Heart left ventricle (tissue), 16 donors: ENCODE measurements around the gene KCNH3. TPM values are rescaled to one million over a fixed set of nuclear protein-coding genes. Genes with fewer than 3 reads are reported as not detected.
A peak's percentile ranks its signal among the peaks of the same experiment; 100 is the strongest.

Experiments used
- ATAC-seq, 4 donors: fragments of 200-7000 bp; cut with Tn5 transposase; one replicate each; pipeline ENCODE4 v1.9.1; 2020 to 2022; ENCODE audit warnings: moderate library complexity in 4 of 4, mild to moderate bottlenecking in 3 of 4, moderate number of reproducible peaks in 1 of 4
- DNase-seq, 5 donors: peaks; one replicate each; pipeline ENCODE4 v3.0.0-alpha.2; 2020
- H3K27ac ChIP-seq, 12 donors: fragments of 200-600 bp; sonication (generic) in 4 of 12; one replicate each; pipeline versions ENCODE4 v1.5.0 to v1.8.0; 2016 to 2022; ENCODE audit warnings: mild to moderate bottlenecking in 2 of 12
- H3K27me3 ChIP-seq, 9 donors: fragments of 200-600 bp; sonication (generic) in 2 of 9; one replicate each; pipeline versions ENCODE4 v1.5.1 to v1.8.0; 2016 to 2022; ENCODE audit warnings: mild to moderate bottlenecking in 3 of 9
- H3K36me3 ChIP-seq, 9 donors: fragments of 200-600 bp; sonication (generic) in 2 of 9; one replicate each; pipeline versions ENCODE4 v1.5.0 to v1.8.0; 2018 to 2022; ENCODE audit warnings: mild to moderate bottlenecking in 2 of 9
- H3K4me1 ChIP-seq, 12 donors: fragments of 200-600 bp; sonication (generic) in 4 of 12; one replicate each; pipeline versions ENCODE4 v1.5.0 to v1.8.0; 2016 to 2022; ENCODE audit warnings: mild to moderate bottlenecking in 3 of 12
- H3K4me3 ChIP-seq, 12 donors: fragments of 200-600 bp; sonication (generic) in 4 of 12; one replicate each; pipeline versions ENCODE4 v1.5.0 to v1.8.0; 2017 to 2022; ENCODE audit warnings: mild to moderate bottlenecking in 9 of 12, moderate library complexity in 4 of 12
- H3K9me3 ChIP-seq, 12 donors: fragments of 200-600 bp; sonication (generic) in 4 of 12; one replicate each; pipeline versions ENCODE4 v1.5.0 to v1.8.0; 2016 to 2022; ENCODE audit warnings: mild to moderate bottlenecking in 1 of 12
- CTCF ChIP-seq, 12 donors: fragments of 200-600 bp; sonication (generic) in 4 of 12; IDR thresholded peaks; one replicate each; pipeline versions ENCODE4 v1.5.0 to v1.8.0; 2018 to 2022; ENCODE audit warnings: antibody characterized with exemption in 12 of 12, mild to moderate bottlenecking in 5 of 12
- POLR2A ChIP-seq, 2 donors: fragments of 450-650 bp; IDR thresholded peaks; one replicate each; pipeline ENCODE4 v1.6.1; 2017; ENCODE audit warnings: antibody characterized with exemption in 2 of 2, mild to moderate bottlenecking in 2 of 2, moderate library complexity in 2 of 2
- WGBS, 4 donors: extraction: QIAGEN DNeasy Blood & Tissue Kit in 2 of 4; methylation state at CpG; one replicate each; pipeline versions ENCODE4 v1.1.5 to v1.1.7; 2013 to 2018; 5-methylcytosine and 5-hydroxymethylcytosine counted together
- intact Hi-C, 10 donors: fragments of 100-400 bp; cut with DNase I; formaldehyde crosslinking; loops; one replicate each; pipeline versions ENCODE4 v1.11.1 to v1.14.2; 2022
- long read RNA-seq, 3 donors: library from polyadenylated mRNA; unstranded; transcript quantifications; one replicate each; pipeline ENCODE4 v2.0.0, GENCODE V29; 2020 to 2021
- polyA plus RNA-seq, 2 donors: library from polyadenylated mRNA; stranded (reverse); fragments of 200-250 nt; gene quantifications; one replicate each; pipeline ENCODE4 v1.2.3, GENCODE V29; 2013
- total RNA-seq, 9 donors: library from RNA; depleted of rRNA in 2 of 9; stranded (reverse); fragments of >200 nt in 2 of 9; fragmentation: NEBNext Ultra II Directional in 3 of 9; extraction: Animal tissue kit (Norgen Biotek cat#: 25700) in 3 of 9; gene quantifications; one replicate each; pipeline versions ENCODE4 v1.1.0 to v1.2.4, GENCODE V29; 2016 to 2023
- donor health status: ischemic (EF 13 %, LVEDD 7.1; RV severe dilation, severe dysfunction).
- donor health status: healthy with polysubstance abuse.
- donor health status: DM: no; HTN: yes; CAD: no.
- donor health status: DM: no; HTN: no; CAD: no.
- donor health status: ischemic (EF 25% LVEDD 6.9; RV normal size, moderate dysfunction).
- donor health status: ischemic (EF 25% LVEDD 5.7; RV mildly dilated, moderate dysfunction).
- donor health status: healthy.
- donor health status: DM: yes; HTN: yes; CAD: no.
- donor health status: ischemic (EF 35%, LVEDD 5.7; RV mildly dilated, moderate dysfunction).
- donor health status: nonischemic (EF 11% LVEDD 7.7; RV severe dilation, severe dysfunction).
- donor health status: DM: yes; HTN: yes; CAD: no.
- donor health status: PGD.
- donor health status: ischemic (EF 29% LVEDD 5.4; RV normal size, mild dysfunction).
- donor health status: nonischemic (EF 23%, LVEDD 6.1; RV moderate dilation, normal function).

KCNH3 gene
- total RNA-seq (1 to 10 TPM in 3 of 9 donors, under 1 TPM in 6; 0.19 to 2.2 (median 0.40) TPM), polyA plus RNA-seq (under 1 TPM; 0.14 to 0.42 TPM)
- long read RNA-seq, donor 1, partial matches to known transcripts: 1 of 6 reads
- long read RNA-seq, donor 1, other reads (novel, unspliced or antisense): 5 of 6 reads
- long read RNA-seq, donor 2, partial matches to known transcripts: 4 of 6 reads
- long read RNA-seq, donor 2, other reads (novel, unspliced or antisense): 2 of 6 reads
- long read RNA-seq, donor 3, partial matches to known transcripts: 0 of 2 reads
- long read RNA-seq, donor 3, other reads (novel, unspliced or antisense): 2 of 2 reads

DNA sequence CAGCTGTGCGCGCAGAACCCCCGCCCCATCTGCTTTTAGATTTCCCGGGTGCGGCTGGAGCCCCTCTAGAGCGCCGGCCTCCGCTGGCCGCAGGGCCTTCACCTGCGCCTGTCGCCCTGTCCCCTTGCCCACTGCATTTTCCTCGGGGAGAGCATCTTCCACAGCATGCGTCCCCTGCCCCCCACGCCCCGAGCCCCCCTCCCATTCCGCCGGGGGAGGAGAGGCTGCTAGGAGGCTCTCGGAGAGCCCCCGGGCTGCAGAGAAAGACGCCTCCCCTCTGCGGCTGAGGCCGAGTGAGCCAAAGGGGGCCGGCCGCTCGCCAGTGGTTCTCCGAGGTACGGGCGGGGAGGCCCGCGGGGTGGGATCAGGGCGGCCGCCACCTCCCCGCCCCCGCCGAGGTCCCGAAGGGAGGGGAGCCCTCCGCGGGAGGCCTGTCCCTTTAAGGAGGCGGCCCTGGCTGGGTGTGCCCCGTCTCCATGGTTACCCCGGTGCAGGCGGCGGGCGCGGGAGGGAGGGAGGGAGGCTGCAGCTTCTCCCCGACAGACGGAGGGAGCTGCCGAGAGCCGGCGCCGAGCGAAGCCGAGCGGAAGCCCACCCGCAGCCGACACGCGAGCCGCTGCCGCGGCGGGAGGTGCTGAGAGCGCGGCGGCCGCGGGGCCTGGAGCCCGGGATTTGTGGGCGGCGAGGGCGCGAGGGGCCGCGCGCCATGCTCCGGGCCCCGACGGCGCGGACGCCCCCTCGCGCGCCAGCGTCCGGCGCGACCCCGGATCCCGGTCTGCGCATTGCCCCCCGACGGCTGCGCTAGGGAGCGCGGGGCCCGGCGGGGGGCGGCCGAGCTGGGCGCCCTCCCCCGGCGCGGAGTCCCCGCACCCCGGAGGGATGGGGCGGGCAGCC is at the start of gene KCNH3:
KCNH3 (plus strand) TSS at position 521 of the 894 bp plus-strand sequence. CDS start 387 bp downstream, outside the sequence.
- intact Hi-C loops: no loop called here
- H3K36me3 ChIP-seq: no peaks in the 10 kb centered on the region

GRCh38 chr12:49489154-49489553 is 49.7 kb upstream of the KCNH3 start:
- Histone ChIP-seq H3K4me1 (no peaks in the 10 kb centered on the region), H3K27me3 (no peaks in the 10 kb centered on the region), H3K27ac (no peak overlapping the region), H3K9me3 (no peaks in the 10 kb centered on the region), H3K4me3 (no peak overlapping the region), H3K36me3 (peaks cover 0 to 48% (median 21%) of the 10 kb centered on the region in 9 donors)
- DNase-seq: no peak
- WGBS, 4 donors: 95 to 99% (median 96%) methylated on average over 3 of the region's 3 CpGs
- intact Hi-C loops: no loop called here
- ATAC-seq: no peak
- TF ChIP-seq POLR2A (IDR thresholded peaks at IDR 0.05) (no peak), CTCF (IDR thresholded peaks at IDR 0.05) (no peak)

More for the DNA sequence above, at the start of gene KCNH3:
- peak; percentile 82 to 93 (median 85) for DNase-seq
- Histone ChIP-seq H3K27me3 (peaks cover 4 to 40% (median 26%) of the 10 kb centered on the region in 9 donors), H3K9me3 (no peaks in the 10 kb centered on the region), H3K27ac (no peak within 1 kb of the TSS), H3K4me3 (peak within 1 kb of the TSS; percentile 24 to 62 (median 56)), H3K4me1 (peaks cover 0 to 33% (median 13%) of the 10 kb centered on the region in 12 donors)
- peak; percentile 50 to 85 (median 82) for ATAC-seq
- TF ChIP-seq CTCF (IDR thresholded peaks at IDR 0.05) (no peak), POLR2A (IDR thresholded peaks at IDR 0.05) (no peak)
- WGBS, 4 donors: 1 to 2% (median 1%) methylated on average over 15 to 107 of the region's 107 CpGs; no CpG with 5 or more reads in 1 of the 4 donors

GRCh38 chr12:49489720-49490119 is 49.1 kb upstream of the KCNH3 start:
- DNase-seq (no peak), ATAC-seq (no peak)
- H3K4me3 ChIP-seq: no peak overlapping the region
- H3K4me1 ChIP-seq: no peaks in the 10 kb centered on the region
- H3K27ac ChIP-seq: no peak overlapping the region
- no peaks in the 10 kb centered on the region for H3K27me3 ChIP-seq
- peaks cover 0 to 45% (median 21%) of the 10 kb centered on the region in 9 donors for H3K36me3 ChIP-seq
- 86 to 95% (median 90%) methylated on average over 4 of the region's 4 CpGs for WGBS, 4 donors
- no peak for TF ChIP-seq CTCF (IDR thresholded peaks at IDR 0.05)
- TF ChIP-seq POLR2A (IDR thresholded peaks at IDR 0.05): no peak
- intact Hi-C loops: no loop called here
- no peaks in the 10 kb centered on the region for H3K9me3 ChIP-seq

DNA sequence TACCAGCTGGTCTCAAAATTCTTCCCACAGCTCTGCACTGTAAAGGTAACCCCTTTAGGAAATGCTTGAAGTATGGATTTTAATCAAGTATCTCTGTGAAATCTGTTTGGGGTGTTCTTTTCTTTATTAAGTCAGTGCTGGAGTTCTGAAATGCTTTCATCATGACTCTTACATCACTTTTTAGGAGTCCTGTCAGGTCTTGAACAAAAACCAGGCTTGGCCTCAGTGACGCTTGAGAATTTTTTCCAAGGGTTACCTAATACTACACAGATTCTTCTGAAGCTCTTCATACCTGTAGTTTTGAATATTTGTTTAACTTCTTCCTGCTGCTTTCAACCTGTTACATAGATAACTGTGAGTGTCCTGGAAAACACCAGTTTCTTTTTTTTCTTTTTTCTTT is 47.0 kb upstream of the KCNH3 start:
- Histone ChIP-seq H3K4me3 (no peak overlapping the region), H3K27me3 (no peaks in the 10 kb centered on the region), H3K36me3 (peaks cover 0 to 48% (median 15%) of the 10 kb centered on the region in 9 donors), H3K9me3 (no peaks in the 10 kb centered on the region), H3K4me1 (no peaks in the 10 kb centered on the region), H3K27ac (no peak overlapping the region)
- intact Hi-C loops: no loop called here
- no peak for DNase-seq
- TF ChIP-seq POLR2A (IDR thresholded peaks at IDR 0.05) (no peak), CTCF (IDR thresholded peaks at IDR 0.05) (no peak)
- ATAC-seq: no peak
- 76 to 90% (median 85%) methylated on average over 1 of the region's 1 CpG for WGBS, 4 donors
